Nephron (organoid): ENCODE results near the gene TULP1.

Source experiments
- H3K27ac Mint-ChIP-seq, 3 experiments: 2 replicates each; pipeline ENCODE4 v1.8.0; 2020; ENCODE audit warnings: mixed read lengths in 3 of 3, mild to moderate bottlenecking in 2 of 3, moderate library complexity in 1 of 3
- H3K27me3 Mint-ChIP-seq: 2 replicates; pipeline ENCODE4 v1.8.0; 2021; ENCODE audit warnings: low read depth, mild to moderate bottlenecking, moderate library complexity, mixed read lengths
- H3K36me3 Mint-ChIP-seq: 2 replicates; pipeline ENCODE4 v1.8.0; 2020; ENCODE audit warnings: low read depth, mixed read lengths
- H3K4me1 Mint-ChIP-seq: 2 replicates; pipeline ENCODE4 v1.8.0; 2020; ENCODE audit warnings: mixed read lengths
- H3K4me3 Mint-ChIP-seq, 3 experiments: 2 replicates each; pipeline ENCODE4 v1.8.0; 2020; ENCODE audit warnings: mild to moderate bottlenecking in 3 of 3, mixed read lengths in 3 of 3, moderate library complexity in 2 of 3
- H3K9me3 Mint-ChIP-seq: 2 replicates; pipeline ENCODE4 v1.8.0; 2020; ENCODE audit warnings: mixed read lengths
- TF ChIP-seq, protein P1 (sequence below), 3 experiments: fragments of 200-600 bp; sonication (generic); IDR thresholded peaks; one replicate each; pipeline ENCODE4 v1.5.0; 2021; ENCODE audit warnings: antibody characterized with exemption in 3 of 3; ENCODE audit not compliant: unreplicated experiment in 3 of 3

The TULP1 gene

DNA sequence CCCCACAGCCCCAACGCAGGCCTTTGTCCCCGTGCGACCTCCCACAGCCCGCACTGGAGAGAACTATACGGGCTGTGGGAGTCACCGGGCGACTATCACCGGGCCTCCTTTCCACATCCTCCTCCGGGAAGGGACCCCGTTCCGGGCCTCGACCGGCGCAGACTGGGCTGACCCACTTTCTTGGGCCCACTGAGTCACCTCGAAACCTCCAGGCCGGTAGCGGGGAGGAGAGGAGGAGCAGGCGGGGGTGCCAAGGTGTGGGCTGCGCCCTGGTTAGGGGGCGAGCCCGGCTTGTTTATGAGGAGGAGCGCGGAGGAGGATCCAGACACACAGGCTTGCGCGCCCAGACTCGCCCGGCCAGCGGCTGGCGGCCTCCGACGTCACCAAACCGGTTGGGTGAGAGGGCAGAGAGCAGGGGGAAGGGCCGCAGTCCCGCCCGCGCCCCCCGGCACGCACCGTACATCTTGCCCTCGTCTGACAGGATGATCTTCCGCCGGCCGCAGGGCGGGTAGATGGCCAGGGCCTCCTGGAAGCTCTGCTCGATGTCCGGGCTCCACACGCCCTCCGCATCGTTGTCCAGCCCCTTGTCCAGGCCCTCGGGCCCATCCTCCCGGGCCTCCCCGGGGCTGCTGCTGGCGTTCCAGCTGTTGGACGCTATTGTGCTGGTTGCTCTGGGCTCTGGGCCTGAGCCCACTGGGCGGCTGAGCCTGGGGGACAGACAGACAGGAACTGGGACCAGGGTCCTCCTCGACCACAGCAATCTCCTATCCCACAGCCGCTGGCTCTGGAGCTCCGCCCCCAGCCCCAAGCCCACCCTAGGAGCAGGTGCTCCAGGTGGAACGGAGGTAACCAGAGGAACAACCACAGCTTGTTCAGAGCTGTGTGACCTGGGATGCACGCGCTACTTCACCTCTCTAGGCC lies 26.4 kb downstream of the TULP1 start:
- Mint-ChIP-seq H3K36me3 (peaks cover 13% of the 10 kb centered on the region), H3K4me1 (peaks cover 51% of the 10 kb centered on the region), H3K27me3 (no peaks in the 10 kb centered on the region), H3K9me3 (no peaks in the 10 kb centered on the region), H3K4me3 (peak overlapping the region in 2 of 3 experiments; percentile 47 to 51), H3K27ac (peak overlapping the region; percentile 80 to 95 (median 93))
- TF ChIP-seq, protein P1, sequence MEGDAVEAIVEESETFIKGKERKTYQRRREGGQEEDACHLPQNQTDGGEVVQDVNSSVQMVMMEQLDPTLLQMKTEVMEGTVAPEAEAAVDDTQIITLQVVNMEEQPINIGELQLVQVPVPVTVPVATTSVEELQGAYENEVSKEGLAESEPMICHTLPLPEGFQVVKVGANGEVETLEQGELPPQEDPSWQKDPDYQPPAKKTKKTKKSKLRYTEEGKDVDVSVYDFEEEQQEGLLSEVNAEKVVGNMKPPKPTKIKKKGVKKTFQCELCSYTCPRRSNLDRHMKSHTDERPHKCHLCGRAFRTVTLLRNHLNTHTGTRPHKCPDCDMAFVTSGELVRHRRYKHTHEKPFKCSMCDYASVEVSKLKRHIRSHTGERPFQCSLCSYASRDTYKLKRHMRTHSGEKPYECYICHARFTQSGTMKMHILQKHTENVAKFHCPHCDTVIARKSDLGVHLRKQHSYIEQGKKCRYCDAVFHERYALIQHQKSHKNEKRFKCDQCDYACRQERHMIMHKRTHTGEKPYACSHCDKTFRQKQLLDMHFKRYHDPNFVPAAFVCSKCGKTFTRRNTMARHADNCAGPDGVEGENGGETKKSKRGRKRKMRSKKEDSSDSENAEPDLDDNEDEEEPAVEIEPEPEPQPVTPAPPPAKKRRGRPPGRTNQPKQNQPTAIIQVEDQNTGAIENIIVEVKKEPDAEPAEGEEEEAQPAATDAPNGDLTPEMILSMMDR (IDR thresholded peaks at IDR 0.05; ENCODE audit: unreplicated experiment in 3 of 3): no peak

DNA sequence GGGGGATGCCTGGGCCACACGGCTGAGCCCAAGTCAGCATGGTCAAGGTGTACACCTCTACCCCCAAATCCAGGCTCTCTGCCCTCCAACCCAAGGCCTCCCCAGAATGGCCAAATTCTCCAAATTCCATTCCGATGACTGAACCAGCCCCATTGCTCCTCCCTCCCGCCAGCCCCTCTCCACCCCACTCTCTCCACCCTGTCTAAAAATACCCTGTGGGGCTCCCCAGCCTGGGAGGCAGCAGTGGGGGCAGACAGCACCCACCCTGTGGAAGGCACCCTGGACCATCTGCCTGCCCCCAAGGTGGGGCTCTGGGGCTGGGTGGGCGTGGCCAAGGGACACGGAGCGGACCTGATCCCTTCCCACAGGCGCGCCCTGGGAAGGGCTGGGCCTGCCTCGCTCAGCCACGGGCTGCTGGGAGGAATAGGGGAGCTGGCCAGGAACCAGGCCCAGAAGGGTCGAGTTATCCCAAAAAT lies 27.3 kb downstream of the TULP1 start:
- TF ChIP-seq, protein P1 (IDR thresholded peaks at IDR 0.05; ENCODE audit: unreplicated experiment in 3 of 3): no peak
- Mint-ChIP-seq H3K4me3 (peak overlapping the region in 1 of 3 experiments; percentile 49), H3K27me3 (no peaks in the 10 kb centered on the region), H3K4me1 (peaks cover 43% of the 10 kb centered on the region), H3K27ac (peak overlapping the region in 2 of 3 experiments; percentile 89 to 93), H3K9me3 (no peaks in the 10 kb centered on the region), H3K36me3 (peaks cover 20% of the 10 kb centered on the region)

DNA sequence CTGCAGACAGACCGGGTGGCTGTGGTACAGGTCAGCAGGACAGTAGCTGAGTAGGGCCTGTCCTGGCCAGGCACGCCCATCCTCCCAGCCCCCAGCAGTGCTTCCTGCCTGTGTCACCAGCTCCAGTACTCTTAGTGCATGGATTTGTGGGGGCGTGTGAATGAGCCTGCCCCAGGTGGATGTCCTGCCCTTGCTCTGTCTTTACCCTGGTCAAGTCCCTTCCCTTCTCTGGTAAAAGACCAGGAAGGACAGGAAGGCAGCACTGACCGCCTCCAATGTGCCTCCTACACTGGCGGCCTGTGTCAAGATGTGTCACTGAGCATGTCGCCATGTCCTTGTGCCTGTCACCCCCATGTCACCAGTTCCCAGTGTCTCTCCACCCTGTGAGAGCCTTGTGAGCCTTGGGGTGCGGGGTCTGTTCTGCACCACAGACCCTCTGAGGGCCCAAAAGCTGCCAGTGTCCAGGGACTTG lies 27.7 kb downstream of the TULP1 start:
- no peaks in the 10 kb centered on the region for H3K9me3 Mint-ChIP-seq
- peak overlapping the region; percentile 29 to 93 (median 44) for H3K27ac Mint-ChIP-seq
- H3K36me3 Mint-ChIP-seq: peaks cover 21% of the 10 kb centered on the region
- no peak overlapping the region for H3K4me3 Mint-ChIP-seq
- H3K4me1 Mint-ChIP-seq: peaks cover 38% of the 10 kb centered on the region
- TF ChIP-seq, protein P1 (IDR thresholded peaks at IDR 0.05; ENCODE audit: unreplicated experiment in 3 of 3): no peak
- H3K27me3 Mint-ChIP-seq: no peaks in the 10 kb centered on the region

DNA sequence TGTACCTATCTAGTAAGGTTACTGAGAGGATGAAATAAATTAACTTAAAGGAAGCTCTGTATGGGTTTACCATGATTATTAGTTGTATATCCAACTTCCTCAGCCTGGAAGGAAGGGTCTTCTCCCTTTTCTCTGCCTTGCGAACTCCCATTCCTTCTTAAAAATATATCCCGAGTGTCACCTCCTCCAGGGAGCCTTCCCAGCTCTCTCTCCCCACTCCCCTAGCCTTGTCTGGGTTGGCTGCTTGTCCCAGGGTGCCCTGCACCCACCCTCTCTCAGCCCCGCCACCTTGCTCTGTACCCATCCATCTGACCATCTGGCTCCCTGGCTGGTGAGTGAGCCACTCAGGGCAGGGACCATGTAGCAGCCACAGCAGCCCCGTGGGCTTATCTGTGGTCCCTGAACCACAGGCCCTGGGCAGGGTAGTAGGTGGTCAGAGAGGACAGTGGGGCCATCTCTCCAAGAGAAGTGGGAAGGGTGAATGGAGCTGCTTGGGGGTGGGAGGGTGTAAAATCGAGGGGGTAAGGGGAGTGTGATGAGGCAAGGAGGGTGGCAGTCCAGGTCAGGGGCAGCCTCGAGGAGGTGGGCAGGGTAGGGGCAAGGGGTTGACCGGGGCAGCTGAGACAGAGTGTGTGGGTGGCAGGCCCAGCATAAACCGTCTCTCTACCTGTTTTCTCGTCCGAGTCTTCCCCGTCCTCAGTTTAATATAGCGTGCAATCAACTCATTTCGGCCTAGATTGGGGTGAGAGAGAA lies 28.6 kb downstream of the TULP1 start:
- Mint-ChIP-seq H3K27ac (peak overlapping the region; percentile 64 to 93 (median 91)), H3K36me3 (peaks cover 21% of the 10 kb centered on the region), H3K4me3 (no peak overlapping the region), H3K9me3 (no peaks in the 10 kb centered on the region), H3K4me1 (peaks cover 36% of the 10 kb centered on the region), H3K27me3 (no peaks in the 10 kb centered on the region)
- TF ChIP-seq, protein P1 (IDR thresholded peaks at IDR 0.05; ENCODE audit: unreplicated experiment in 3 of 3): no peak

DNA sequence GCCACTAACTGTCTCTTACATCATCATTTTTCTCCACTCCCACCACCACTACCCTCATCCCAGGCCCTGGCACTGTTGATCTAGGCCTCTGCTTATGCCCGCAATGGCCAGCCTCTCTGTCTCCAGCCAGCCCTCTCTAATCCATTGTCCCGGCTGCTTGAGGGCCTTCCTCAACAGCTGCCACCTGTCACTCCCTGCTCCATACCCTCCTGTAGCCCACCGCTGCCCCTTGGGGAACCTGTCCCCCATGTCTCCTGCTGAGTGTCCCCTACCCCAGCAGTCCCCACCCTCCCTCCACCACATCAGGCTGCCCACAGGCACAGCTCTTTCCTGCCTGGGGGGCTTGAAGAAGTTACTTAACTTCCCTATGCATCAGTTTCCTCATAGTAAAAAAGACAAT lies 29.2 kb downstream of the TULP1 start:
- H3K27ac Mint-ChIP-seq: peak overlapping the region; percentile 64 to 93 (median 91)
- no peaks in the 10 kb centered on the region for H3K9me3 Mint-ChIP-seq
- no peaks in the 10 kb centered on the region for H3K27me3 Mint-ChIP-seq
- H3K36me3 Mint-ChIP-seq: peaks cover 25% of the 10 kb centered on the region
- peak overlapping the region in 2 of 3 experiments; percentile 41 to 46 for H3K4me3 Mint-ChIP-seq
- H3K4me1 Mint-ChIP-seq: peaks cover 33% of the 10 kb centered on the region
- TF ChIP-seq, protein P1 (IDR thresholded peaks at IDR 0.05; ENCODE audit: unreplicated experiment in 3 of 3): no peak
